Gastrocnemius medialis (tissue), 4 donors: ENCODE data around the gene EEPD1.

Experiments
- CTCF ChIP-seq, 5 experiments: fragments of 450-650 bp in 3 of 5; fragments of 200-600 bp in 2 of 5; sonication (generic) in 2 of 5; IDR thresholded peaks in 4 of 5; conservative IDR thresholded peaks in 1 of 5; 1 replicate in 4 of 5; 2 replicates in 1 of 5; pipeline ENCODE4 v1.5.1; 2016 to 2019; ENCODE audit warnings: antibody characterized with exemption in 5 of 5, mild to moderate bottlenecking in 3 of 5, moderate library complexity in 3 of 5
- POLR2A ChIP-seq, 2 donors: fragments of 450-650 bp; IDR thresholded peaks; one replicate each; pipeline ENCODE4 v1.6.1; 2017; ENCODE audit warnings: antibody characterized with exemption in 2 of 2, mild to moderate bottlenecking in 2 of 2, moderate library complexity in 2 of 2

- TF ChIP-seq CTCF (IDR thresholded peaks at IDR 0.05 in 4 of 5, conservative IDR thresholded peaks at IDR 0.05 in 1 of 5) (no peak), POLR2A (IDR thresholded peaks at IDR 0.05) (no peak)
Measured at GRCh38 chr7:36224934-36225858, 72.1 kb downstream of the EEPD1 start.
